ES-I3 (cell line): ENCODE measurements around the gene EIF2AK2.

Experiments
- H3K36me3 ChIP-seq: 2 replicates; pipeline ENCODE4 v1.6.1; 2013; ENCODE audit warnings: mild to moderate bottlenecking, low read length, control low read depth, moderate library complexity; ENCODE audit not compliant: insufficient read depth
- H3K4me1 ChIP-seq: 2 replicates; pipeline ENCODE4 v1.6.1; 2013; ENCODE audit warnings: mild to moderate bottlenecking, control low read depth, low read length; ENCODE audit not compliant: insufficient read depth
- H3K9ac ChIP-seq: 2 replicates; pipeline ENCODE4 v1.6.1; 2013; ENCODE audit warnings: low read depth, mild to moderate bottlenecking, low read length, moderate library complexity
- H3K9me3 ChIP-seq: 2 replicates; pipeline ENCODE4 v1.6.1; 2013; ENCODE audit warnings: mild to moderate bottlenecking, low read length, moderate library complexity; ENCODE audit not compliant: control insufficient read depth, insufficient read depth

The EIF2AK2 gene

DNA sequence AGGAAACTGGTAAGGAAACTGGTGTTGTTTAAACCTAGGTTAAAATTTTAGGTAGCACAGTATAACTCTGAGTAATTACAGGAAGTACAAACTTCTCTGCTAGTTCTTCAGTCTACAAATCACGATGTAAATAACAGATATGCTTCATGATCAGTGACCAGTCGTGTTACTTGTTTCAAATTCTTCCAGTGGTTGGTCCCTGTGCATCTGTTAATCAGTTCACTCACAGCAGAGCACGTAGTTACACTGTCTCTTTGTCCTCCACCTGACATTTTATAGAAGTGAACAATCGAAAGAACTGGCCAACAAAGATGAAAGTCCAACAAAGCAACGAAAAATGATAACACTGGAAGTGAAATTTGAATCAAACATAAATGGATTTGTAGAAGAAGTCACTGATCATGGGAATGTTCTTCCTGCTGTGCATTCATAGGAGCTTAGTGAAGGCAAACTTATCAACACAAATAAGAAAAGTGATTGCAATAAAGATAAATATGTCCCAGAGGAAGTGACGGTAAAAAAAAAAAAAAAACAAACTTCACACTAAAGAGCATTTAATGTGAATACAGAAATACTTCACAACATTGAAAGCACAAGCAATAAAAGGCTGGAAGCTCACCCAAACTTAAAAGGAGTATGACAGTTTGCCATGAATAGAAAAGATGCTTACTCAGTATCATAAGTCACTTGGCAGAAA, 7.0 kb downstream of the EIF2AK2 start:
- Histone ChIP-seq H3K4me1 (no peaks in the 10 kb centered on the region), H3K9ac (no peak overlapping the region), H3K9me3 (no peaks in the 10 kb centered on the region), H3K36me3 (0 out of 2 replicates have a peak, but pooled peaks cover 3% of the 10 kb centered on the region)

DNA sequence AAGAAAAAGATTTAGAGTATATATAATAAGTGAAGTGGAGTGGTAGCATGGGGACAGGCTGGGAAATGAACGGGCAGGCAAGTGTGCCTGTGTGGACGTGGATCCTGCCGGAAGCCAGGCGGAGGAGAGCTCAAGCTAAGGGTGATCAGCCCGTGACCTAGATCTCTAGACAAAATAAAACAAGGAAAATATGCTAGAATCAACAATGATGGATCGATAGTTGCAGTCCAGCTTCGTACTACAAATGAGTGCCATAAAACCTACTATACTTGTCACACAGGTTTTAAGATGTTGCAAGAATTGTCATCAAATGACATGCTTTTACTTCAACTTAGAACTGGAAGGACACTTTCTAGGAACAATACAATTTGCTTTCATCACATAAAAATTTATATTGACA, 8.5 kb downstream of the EIF2AK2 start:
- Histone ChIP-seq H3K9ac (no peak overlapping the region), H3K4me1 (no peaks in the 10 kb centered on the region), H3K9me3 (no peaks in the 10 kb centered on the region), H3K36me3 (0 out of 2 replicates have a peak, but pooled peaks cover 3% of the 10 kb centered on the region)

DNA sequence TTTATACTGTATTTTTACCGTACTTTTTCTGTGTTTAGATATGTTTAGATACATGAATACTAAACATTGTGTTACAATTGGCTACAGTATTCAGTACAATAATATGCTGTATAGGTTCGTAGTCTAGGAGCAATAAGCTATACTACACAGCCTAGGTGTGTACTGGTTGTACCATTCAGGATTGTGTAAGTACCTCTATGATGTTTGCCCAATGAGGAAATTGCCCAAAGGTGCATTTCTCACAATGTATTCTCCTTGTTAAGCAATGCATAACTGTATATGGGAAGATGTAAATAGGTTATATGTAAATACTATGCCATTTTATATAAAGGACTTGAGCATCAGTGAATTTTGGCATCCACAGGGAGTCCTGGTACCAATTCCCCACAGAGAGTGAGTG, 10.7 kb downstream of the EIF2AK2 start:
- Histone ChIP-seq H3K4me1 (no peaks in the 10 kb centered on the region), H3K9ac (no peak overlapping the region), H3K36me3 (0 out of 2 replicates have a peak, but pooled peaks cover 3% of the 10 kb centered on the region), H3K9me3 (no peaks in the 10 kb centered on the region)

DNA sequence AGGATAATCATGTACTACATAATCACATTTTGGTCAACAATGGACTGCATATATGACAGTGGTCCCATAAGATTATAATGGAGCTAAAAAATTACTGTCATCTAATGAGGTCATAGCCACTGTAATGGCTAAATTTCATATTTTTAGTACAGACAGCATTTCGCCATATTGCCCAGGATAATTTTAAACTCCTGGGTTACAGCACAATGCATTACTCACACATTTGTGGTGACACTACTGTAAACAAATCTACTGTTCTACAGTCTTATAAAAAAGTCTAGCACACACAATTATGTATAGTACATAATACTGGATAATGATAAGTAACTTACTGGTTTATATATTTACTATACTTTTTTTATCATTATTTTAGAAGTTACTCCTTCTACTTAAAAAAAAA, 12.8 kb downstream of the EIF2AK2 start:
- H3K4me1 ChIP-seq = no peaks in the 10 kb centered on the region
- H3K36me3 ChIP-seq = peaks cover 6% of the 10 kb centered on the region; the same call in 1 of the 2 replicates
- no peak overlapping the region for H3K9ac ChIP-seq
- H3K9me3 ChIP-seq = no peaks in the 10 kb centered on the region

DNA sequence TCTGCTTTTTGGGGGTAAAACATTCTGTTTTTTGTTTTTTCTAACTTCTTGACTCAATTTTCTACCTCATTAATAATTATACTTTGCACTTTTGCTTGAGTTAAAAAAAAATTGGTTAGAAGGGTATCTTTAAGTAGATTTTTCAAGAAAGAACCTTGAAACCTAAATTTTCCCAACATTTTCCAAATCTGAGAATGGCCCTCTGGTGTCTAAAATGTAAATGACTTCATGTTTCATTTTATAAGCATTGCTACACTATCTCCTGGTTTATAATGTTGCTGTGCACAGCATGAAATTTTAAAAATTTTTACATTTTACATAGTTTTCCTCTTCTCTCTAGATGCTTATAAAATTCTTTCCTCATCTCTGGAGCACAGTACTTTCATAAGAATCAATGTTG, 14.2 kb downstream of the EIF2AK2 start:
- H3K36me3 ChIP-seq = peaks cover 6% of the 10 kb centered on the region; the same call in 1 of the 2 replicates
- no peaks in the 10 kb centered on the region for H3K4me1 ChIP-seq
- no peak overlapping the region for H3K9ac ChIP-seq
- H3K9me3 ChIP-seq = no peaks in the 10 kb centered on the region

DNA sequence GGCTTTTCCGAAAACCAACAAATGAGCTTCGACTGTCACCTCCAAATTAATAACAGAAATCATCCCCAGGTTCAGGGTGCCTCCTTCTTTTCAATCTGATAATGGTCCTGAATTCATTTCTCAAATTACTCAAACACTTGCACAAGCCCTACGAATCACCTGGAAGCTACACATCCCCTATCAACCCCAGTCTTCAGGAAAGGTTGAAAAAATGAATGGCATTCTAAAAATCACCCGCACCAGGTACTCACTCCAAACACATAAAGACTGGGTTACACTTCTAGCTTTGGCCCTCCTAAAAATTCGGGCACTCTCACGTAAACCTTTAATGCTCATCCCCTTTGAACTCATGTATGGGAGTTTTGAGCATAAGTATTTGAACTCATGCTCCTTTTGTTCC, 23.9 kb downstream of the EIF2AK2 start:
- Histone ChIP-seq H3K9me3 (no peaks in the 10 kb centered on the region), H3K4me1 (no peaks in the 10 kb centered on the region), H3K36me3 (peaks cover 6% of the 10 kb centered on the region; the same call in 1 of the 2 replicates), H3K9ac (no peak overlapping the region)

DNA sequence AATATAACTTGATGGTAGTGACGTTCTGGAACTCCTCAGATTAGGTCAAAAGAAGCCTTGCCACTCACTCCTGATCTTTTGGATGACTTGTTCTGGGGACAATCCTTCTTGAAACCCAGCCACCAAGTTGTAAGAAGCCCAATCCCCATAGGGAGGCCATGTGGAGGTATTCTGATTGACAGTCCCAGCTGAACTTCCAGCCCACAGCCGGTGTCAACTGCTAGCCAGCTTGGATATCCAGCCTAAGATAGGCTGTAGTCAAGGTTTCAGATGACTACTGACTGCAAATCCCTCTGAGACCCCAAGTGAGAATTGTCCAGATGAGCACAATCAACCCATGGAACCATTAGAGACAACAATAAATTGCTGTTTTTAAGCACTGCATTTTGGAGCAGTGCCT, 31.4 kb downstream of the EIF2AK2 start:
- Histone ChIP-seq H3K36me3 (no peaks in the 10 kb centered on the region), H3K4me1 (no peaks in the 10 kb centered on the region), H3K9ac (no peak overlapping the region), H3K9me3 (no peaks in the 10 kb centered on the region)

- H3K36me3 ChIP-seq = peaks cover 7% of the 10 kb centered on the region; the same call in 1 of the 2 replicates
- H3K9ac ChIP-seq = no peak overlapping the region
- no peaks in the 10 kb centered on the region for H3K4me1 ChIP-seq
- no peaks in the 10 kb centered on the region for H3K9me3 ChIP-seq
Measured at GRCh38 chr2:37119157-37119556, 37.6 kb downstream of the EIF2AK2 start.

DNA sequence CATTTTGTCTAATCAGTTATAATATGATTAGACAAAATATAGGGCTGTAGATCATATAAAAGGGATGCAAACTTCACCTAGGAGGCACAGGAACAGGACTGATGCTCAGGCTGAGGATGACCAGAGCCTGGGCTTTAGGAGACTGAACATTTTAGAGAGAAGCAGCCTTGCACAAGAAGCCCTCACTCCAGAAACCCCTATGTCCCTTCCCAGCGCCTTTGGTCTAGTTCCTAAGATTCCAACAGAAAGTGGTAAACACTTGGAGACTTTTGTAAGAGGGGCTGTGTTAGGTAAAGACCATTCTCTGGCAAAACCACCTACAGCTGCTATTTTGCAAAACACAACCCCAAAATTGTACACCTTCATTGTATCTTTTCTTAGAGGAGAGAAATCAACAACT, 39.2 kb downstream of the EIF2AK2 start:
- Histone ChIP-seq H3K36me3 (peaks cover 7% of the 10 kb centered on the region; the same call in 1 of the 2 replicates), H3K9ac (no peak overlapping the region), H3K9me3 (no peaks in the 10 kb centered on the region), H3K4me1 (no peaks in the 10 kb centered on the region)

DNA sequence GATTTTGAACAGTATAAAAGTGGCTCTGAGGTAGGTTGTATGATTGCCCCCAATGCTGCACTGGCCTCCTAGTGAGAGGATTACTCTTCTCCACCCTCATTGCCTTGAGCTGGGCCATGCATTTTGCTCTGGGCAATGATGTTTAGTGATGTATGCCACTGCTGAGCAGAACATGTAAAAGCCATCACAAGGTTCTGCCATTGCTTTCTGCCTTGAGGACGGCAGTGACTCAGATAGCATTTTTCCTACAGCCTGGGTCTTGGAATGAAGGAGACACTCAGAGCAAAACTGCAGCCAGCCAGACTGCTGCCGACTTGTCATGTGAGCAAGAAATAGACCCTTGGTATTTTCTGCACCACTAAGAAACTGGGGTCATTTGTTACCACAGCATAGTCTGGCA, 44.8 kb downstream of the EIF2AK2 start:
- Histone ChIP-seq H3K4me1 (no peaks in the 10 kb centered on the region), H3K9me3 (no peaks in the 10 kb centered on the region), H3K9ac (no peak overlapping the region), H3K36me3 (peaks cover 12% of the 10 kb centered on the region; the same call in 1 of the 2 replicates)

DNA sequence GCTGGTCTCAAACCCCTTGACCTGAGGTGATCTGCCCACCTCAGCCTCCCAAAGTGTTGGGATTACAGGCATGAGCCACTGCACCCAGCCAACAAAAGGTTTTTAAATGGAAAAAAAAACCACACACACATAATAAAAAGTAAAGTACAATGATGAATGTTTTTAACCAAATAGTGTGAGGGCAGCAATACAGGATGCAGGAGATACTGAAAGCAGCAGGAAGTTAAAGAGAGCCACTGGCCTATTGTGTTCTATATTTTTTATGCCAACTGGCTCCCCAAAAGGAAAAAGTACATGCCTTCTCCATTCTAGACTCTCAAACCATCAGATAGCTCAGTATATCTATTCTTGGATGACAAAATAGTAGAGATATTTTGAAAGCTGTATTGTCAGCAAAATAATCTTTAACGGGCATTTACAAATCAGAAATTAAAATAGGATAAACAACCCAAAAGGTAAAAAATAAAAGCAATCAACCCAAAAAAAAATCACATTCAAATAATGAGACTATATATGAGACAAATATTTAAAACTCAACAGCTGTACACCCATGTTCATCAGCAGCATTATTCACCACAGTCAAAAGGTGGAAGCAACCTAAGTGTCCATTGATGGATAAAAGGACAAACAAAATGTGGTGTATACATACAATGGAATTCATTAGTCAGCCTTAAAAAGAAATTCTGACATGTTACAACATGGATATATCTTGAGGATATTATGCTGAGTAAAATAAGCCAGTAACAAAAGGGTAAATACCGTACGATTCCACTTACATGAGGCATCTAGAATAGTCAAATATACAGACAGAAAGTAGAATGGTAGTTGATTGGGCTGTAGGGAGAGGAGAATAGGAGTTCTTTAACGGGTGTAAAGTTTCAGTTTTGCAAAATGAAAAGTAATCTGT, 46.2 kb downstream of the EIF2AK2 start:
- H3K36me3 ChIP-seq = peaks cover 12% of the 10 kb centered on the region; the same call in 1 of the 2 replicates
- H3K9me3 ChIP-seq = no peaks in the 10 kb centered on the region
- H3K4me1 ChIP-seq = peaks cover 7% of the 10 kb centered on the region; the same call in 1 of the 2 replicates
- H3K9ac ChIP-seq = no peak overlapping the region

- peaks cover 12% of the 10 kb centered on the region; the same call in 1 of the 2 replicates for H3K36me3 ChIP-seq
- H3K4me1 ChIP-seq = peaks cover 10% of the 10 kb centered on the region; the same call in 1 of the 2 replicates
- H3K9ac ChIP-seq = no peak overlapping the region
Measured at GRCh38 chr2:37109523-37109922, 47.3 kb downstream of the EIF2AK2 start.

DNA sequence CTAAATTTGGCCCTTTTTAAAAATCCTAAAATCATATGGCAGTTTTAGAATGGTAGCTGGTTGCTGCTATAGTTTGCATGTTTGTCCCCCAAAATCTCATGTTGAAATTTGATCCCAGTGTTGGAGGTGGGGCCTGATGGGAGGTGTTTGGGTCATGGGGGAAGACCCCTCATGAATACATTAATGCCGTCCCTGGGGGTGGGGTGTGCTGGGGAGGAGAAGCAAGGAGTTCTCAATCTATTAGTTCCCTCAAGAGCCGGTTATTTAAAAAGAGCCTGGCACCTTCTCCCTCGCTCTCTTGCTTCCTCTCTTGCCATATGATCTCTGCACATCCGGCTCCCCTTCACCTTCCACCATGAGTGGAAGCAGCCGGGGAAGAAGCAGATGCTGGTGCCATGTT, 51.6 kb downstream of the EIF2AK2 start:
- Histone ChIP-seq H3K36me3 (peaks cover 12% of the 10 kb centered on the region; the same call in 1 of the 2 replicates), H3K9ac (no peak overlapping the region), H3K9me3 (no peaks in the 10 kb centered on the region), H3K4me1 (peaks cover 10% of the 10 kb centered on the region; the same call in 1 of the 2 replicates)

More at GRCh38 chr2:37109523-37109922, 47.3 kb downstream of the EIF2AK2 start:
- no peaks in the 10 kb centered on the region for H3K9me3 ChIP-seq

GRCh38 chr2:37104178-37104577, 52.6 kb downstream of the EIF2AK2 start:
- H3K36me3 ChIP-seq = peaks cover 12% of the 10 kb centered on the region; the same call in 1 of the 2 replicates
- H3K9me3 ChIP-seq = no peaks in the 10 kb centered on the region
- H3K9ac ChIP-seq = no peak overlapping the region
- H3K4me1 ChIP-seq = peaks cover 10% of the 10 kb centered on the region; the same call in 1 of the 2 replicates
